GM12878 (cell line): Measurements from ENCODE around the gene RHCE.

Source experiments
- BHLHE40 ChIP-seq, 2 experiments: fragments of 450-650 bp in 1 of 2; IDR thresholded peaks; 2 replicates each; pipeline ENCODE4 v1.6.1; 2011 to 2017; ENCODE audit warnings: low read depth in 2 of 2, borderline replicate concordance in 1 of 2, improper control_type of control experiment in 1 of 2, low read length in 1 of 2, mild to moderate bottlenecking in 1 of 2
- CHD4 ChIP-seq: fragments of 200-600 bp; sonication (generic); IDR thresholded peaks from 2 replicates; pipeline ENCODE4 v1.6.1; 2016; ENCODE audit warnings: mild to moderate bottlenecking
- EGR1 ChIP-seq, 2 experiments: IDR thresholded peaks; 1 replicate in 1 of 2; 2 replicates in 1 of 2; pipeline ENCODE4 v1.6.1; 2011 to 2012; ENCODE audit warnings: low read depth in 2 of 2, low read length in 2 of 2, borderline replicate concordance in 1 of 2, mild to moderate bottlenecking in 1 of 2, moderate library complexity in 1 of 2
- HDGF ChIP-seq: fragments of 450-650 bp; IDR thresholded peaks from 2 replicates; pipeline ENCODE4 v1.6.1; 2016; ENCODE audit warnings: antibody characterized with exemption
- POLR2AphosphoS5 ChIP-seq: IDR thresholded peaks from 2 replicates; pipeline ENCODE4 v1.6.1; 2011; ENCODE audit warnings: mild to moderate bottlenecking, low read length, inconsistent platforms
- TF ChIP-seq, protein P1 (sequence below), 3 experiments: IDR thresholded peaks in 2 of 3; conservative IDR thresholded peaks in 1 of 3; 2 replicates each; pipeline ENCODE4 v1.5.1; 2011; ENCODE audit warnings: low read depth in 3 of 3, low read length in 3 of 3, mild to moderate bottlenecking in 3 of 3, control low read depth in 2 of 3, moderate library complexity in 2 of 3, inconsistent platforms in 1 of 3, mixed read lengths in 1 of 3; ENCODE audit not compliant: control insufficient read depth in 2 of 3, insufficient read depth in 1 of 3; ENCODE audit errors: extremely low read depth in 1 of 3
- TF ChIP-seq, protein P2 (sequence below): IDR thresholded peaks from 2 replicates; pipeline ENCODE4 v1.6.1; 2011; ENCODE audit warnings: borderline replicate concordance, low read depth, mild to moderate bottlenecking, moderate library complexity, low read length; ENCODE audit not compliant: insufficient read depth, poor library complexity, severe bottlenecking
- TF ChIP-seq, protein P3 (sequence below): IDR thresholded peaks from 2 replicates; pipeline ENCODE4 v1.6.1; 2012; ENCODE audit warnings: low read depth, low read length, improper control_type of control experiment

DNA sequence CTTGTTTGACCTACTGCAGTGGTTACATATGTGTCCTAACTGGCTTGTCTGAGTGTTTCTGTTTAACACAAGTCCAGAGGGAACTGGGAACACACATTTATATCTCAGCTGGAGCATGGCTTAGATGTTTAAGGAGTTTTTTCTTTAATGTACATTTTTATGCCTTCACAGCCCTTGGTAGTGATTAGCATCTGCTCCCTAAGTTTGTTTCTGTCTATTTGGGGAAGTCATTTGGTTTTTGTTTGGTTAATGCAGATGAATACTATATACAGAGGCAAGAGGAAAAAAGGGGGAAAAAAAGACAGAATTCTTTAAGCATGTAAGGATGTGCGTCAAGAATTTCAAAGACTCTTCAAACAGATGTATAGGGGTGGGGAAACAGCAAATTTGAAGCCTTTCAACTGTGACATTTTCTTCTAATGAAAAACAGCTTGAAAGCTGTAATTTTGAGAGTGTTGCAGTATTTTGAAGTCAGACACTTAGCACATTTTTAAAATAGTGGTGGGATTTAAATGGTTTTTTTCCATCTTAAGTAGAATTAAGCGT, 25.4 kb upstream of the RHCE start:
- TF ChIP-seq, protein P1, sequence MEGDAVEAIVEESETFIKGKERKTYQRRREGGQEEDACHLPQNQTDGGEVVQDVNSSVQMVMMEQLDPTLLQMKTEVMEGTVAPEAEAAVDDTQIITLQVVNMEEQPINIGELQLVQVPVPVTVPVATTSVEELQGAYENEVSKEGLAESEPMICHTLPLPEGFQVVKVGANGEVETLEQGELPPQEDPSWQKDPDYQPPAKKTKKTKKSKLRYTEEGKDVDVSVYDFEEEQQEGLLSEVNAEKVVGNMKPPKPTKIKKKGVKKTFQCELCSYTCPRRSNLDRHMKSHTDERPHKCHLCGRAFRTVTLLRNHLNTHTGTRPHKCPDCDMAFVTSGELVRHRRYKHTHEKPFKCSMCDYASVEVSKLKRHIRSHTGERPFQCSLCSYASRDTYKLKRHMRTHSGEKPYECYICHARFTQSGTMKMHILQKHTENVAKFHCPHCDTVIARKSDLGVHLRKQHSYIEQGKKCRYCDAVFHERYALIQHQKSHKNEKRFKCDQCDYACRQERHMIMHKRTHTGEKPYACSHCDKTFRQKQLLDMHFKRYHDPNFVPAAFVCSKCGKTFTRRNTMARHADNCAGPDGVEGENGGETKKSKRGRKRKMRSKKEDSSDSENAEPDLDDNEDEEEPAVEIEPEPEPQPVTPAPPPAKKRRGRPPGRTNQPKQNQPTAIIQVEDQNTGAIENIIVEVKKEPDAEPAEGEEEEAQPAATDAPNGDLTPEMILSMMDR (IDR thresholded peaks at IDR 0.05 in 2 of 3, conservative IDR thresholded peaks at IDR 0.05 in 1 of 3; ENCODE audit: control insufficient read depth in 2 of 3, extremely low read depth in 1 of 3, insufficient read depth in 1 of 3, low read depth in 3 of 3, low read length in 3 of 3): no peak
- TF ChIP-seq, protein P2, sequence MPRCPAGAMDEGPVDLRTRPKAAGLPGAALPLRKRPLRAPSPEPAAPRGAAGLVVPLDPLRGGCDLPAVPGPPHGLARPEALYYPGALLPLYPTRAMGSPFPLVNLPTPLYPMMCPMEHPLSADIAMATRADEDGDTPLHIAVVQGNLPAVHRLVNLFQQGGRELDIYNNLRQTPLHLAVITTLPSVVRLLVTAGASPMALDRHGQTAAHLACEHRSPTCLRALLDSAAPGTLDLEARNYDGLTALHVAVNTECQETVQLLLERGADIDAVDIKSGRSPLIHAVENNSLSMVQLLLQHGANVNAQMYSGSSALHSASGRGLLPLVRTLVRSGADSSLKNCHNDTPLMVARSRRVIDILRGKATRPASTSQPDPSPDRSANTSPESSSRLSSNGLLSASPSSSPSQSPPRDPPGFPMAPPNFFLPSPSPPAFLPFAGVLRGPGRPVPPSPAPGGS: no peak
- TF ChIP-seq, protein P3, sequence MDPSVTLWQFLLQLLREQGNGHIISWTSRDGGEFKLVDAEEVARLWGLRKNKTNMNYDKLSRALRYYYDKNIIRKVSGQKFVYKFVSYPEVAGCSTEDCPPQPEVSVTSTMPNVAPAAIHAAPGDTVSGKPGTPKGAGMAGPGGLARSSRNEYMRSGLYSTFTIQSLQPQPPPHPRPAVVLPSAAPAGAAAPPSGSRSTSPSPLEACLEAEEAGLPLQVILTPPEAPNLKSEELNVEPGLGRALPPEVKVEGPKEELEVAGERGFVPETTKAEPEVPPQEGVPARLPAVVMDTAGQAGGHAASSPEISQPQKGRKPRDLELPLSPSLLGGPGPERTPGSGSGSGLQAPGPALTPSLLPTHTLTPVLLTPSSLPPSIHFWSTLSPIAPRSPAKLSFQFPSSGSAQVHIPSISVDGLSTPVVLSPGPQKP: no peak
- no peak for TF ChIP-seq HDGF
- TF ChIP-seq CHD4: no peak
- TF ChIP-seq POLR2AphosphoS5: no peak
- no peak for TF ChIP-seq BHLHE40 (IDR thresholded peaks at IDR 0.05; ENCODE audit: borderline replicate concordance in 1 of 2, low read depth in 2 of 2, low read length in 1 of 2)
- TF ChIP-seq EGR1 (IDR thresholded peaks at IDR 0.05; ENCODE audit: borderline replicate concordance in 1 of 2, low read depth in 2 of 2, low read length in 2 of 2): no peak
